HG02970 (cell line): ENCODE data around the gene GNG5.
A peak's percentile ranks its signal among the peaks of the same experiment; 100 is the strongest.
"Not testable (repeated sequence)": the region's sequence is repeated elsewhere in the genome, so short reads cannot be mapped to it uniquely, and the experiment has no call there.

Experiments used
- ATAC-seq: cut with Tn5 transposase; IDR thresholded peaks from one replicate; pipeline ENCODE4 v1.9.1; 2021; ENCODE audit warnings: mild to moderate bottlenecking, moderate library complexity, moderate number of reproducible peaks; ENCODE audit not compliant: unreplicated experiment, low FRiP score

The GNG5 gene

DNA sequence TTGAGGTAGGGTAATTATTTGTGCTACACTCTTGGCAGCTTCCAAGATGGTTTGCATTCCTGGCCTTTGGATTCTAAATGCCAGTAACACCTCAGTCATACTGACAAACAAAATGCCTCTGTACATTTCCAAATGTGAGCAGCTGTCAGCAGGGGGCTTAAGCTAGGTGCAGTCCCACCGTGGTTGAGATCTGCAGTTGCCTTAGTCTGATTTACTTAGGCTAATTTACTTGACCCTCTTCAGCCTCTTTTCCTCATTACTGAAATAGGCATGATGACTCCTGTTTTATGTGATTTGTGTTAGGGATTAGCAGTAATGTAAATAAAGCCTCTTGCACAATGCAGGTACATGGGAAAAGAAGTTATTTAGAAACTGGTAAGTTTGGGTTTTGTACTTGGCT lies 13.7 kb downstream of the GNG5 start:
- ATAC-seq: no peak

DNA sequence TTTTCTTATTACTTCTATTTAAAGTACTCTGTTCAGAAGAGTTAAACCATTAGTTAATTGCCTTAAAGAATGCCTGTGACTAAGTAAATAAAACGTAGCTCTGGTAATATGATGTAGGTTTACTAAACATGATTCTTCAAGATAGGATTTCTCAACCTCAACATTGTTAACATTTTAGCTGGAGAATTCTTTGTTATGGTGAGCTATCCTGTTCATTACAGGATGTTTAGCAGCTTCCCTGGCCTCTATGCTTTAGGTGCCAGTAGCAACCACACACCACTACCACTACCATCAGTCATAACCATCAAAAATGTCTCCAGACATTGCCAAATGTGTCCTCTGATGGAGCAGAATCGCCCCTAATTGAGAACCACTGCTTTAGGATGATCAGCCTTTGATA lies 16.6 kb downstream of the GNG5 start:
- ATAC-seq: no peak

DNA sequence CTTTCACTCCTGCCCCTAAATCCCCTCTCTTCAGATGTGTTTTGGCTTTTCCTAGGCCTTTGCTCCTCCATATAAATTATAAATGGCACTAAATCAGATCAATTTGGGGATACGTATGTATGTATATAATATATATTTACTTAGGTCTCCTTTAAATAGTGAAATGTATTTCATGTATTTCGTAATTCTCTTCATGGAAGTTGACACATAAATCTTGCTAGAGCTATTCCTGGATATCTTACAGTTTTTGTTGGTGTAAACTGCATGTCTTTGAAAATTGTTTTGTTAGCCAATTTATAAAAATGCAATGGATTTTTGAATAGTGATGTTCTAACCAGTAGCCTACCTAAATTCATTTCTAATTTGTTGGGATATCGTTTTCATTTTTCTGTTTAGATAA lies 18.3 kb downstream of the GNG5 start:
- no peak for ATAC-seq

DNA sequence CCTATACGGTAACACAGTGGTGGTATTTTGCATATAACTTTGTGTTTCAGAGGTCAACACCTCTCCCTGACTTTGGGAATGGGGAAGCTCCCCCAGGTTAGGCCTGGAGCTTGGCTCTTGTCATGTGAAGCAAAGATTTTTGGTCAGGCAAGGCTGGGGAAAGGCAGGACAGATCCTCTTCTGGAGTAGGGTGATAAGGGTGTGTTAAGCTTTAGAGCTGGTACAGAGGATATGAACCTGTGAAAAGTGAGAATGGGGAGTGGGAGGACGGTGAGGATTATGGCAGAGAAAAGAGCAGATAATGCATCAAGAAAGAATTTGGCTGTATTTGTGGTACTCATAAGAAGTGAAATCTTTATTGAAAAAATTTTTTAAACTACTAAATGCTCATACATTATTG lies 25.1 kb downstream of the GNG5 start:
- ATAC-seq: no peak

DNA sequence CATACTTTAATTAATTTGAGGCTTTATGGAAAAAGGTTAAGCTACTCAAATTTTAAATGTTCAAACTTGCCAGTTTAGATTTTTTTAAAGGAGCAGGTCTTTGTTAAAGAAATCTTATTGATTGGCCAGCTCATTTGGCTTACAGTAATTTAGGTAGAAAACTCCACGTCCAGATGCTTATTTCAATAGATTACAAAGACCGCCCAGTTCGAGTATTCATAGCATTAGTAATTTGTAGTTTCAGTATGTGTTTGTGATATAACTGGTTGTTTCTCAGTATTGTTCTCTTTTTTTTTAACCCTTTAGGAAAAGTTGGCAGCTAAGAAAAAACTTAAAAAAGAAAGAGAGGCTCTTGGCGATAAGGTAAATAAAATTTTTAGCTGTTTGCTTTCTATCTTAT lies 25.7 kb downstream of the GNG5 start:
- no peak for ATAC-seq

DNA sequence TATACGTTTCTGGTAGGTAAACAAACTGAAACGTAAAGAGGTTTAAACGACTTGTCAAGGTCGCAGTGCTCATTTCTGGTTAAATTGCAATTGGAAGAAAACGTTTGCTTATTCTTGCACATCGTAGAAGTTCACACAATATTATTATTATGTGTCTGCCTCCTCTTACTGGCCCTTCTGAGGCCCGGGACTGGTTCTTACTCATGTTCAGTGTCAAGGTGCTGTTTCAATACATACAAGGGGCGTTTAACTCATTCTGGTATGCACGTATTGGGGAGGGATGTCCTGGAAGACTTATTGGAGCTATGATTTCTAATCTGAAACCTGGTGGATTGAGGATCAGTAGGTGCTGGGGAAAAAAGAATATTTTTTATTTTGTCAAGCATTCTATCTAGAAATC lies 26.4 kb downstream of the GNG5 start:
- no peak for ATAC-seq

DNA sequence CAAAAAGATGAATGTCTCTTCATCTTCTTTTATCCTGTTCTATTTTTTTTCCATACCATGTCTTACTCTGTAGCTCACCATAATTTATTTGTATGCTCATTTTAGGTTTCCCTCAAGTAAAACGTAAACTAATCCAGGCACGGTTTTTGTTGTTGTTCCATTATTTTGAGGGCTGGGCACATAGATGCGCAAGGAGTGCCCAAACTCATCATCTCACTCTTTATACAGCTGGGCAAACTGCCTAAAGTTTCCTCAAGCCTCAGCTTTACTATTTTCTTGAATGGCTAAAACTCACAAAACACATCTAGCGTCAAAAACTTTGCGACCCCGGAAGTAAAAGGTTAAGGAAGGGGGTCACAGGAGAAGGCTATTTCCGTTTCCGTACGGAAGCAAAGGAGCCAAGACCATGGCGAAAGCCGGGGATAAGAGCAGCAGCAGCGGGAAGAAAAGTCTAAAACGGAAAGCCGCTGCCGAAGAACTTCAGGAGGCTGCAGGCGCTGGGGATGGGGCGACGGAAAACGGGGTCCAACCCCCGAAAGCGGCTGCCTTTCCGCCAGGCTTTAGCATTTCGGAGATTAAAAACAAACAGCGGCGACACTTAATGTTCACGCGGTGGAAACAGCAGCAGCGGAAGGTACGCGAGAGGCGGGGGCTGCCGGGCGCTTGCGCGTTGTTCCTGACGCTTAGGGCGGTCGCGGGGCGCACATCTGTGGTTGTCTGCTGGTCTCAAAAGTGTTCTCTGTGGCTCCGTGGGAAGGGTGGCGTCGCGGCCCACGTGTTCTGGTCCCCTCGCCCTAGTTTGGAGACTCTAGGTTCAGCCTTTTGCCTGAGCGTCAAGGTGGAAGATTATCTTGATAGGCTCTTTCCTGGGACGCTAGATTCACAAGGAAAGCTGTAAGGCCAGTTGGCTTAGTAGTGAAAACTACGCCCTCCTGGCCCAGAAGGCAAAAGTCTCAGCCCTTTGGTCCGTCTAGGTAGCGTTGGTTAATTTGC lies 27.2 kb downstream of the GNG5 start, which contains the start of gene RPF1:
Gene RPF1 (plus strand): TSS at position 391 of the 993 bp plus-strand sequence. CDS start 16 bp downstream, at position 407.
- peak; percentile 86 for ATAC-seq

DNA sequence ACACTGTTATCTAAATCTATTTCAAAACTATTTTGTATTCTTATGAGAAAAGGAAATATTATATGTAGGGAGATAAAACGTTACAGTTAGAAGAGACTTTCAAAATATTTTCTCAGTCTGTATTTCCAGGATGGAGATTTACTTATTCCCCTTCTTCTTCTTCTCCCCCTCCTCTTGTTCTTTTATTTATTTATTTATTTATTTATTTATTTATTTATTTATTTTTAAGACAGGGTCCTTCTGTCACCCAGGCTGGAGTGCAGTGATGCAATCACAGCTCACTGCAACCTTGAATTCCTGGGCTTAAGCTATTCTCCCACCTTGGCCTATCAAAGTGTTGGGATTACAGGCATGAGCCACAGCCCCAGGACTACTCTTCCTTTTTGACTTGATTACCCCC lies 30.2 kb downstream of the GNG5 start:
- ATAC-seq: no peak

DNA sequence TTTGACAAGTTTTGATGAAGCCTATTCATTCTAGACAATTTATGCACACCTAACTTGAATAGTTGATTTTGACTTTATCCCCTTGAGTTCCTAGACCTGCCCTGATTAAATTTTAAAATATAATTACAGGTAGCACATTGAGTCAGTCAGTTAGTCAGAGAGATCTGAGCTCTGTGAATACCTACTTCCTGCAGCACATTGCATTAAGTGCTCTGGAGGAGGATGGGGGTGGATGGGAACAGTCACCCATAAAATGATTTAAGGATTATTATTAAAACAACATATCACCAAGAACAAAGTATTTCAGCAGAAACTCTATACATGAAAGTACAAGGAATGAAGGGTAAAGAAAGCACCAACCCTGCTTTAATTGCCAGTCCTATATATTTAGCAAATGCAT lies 39.1 kb downstream of the GNG5 start:
- no peak for ATAC-seq

DNA sequence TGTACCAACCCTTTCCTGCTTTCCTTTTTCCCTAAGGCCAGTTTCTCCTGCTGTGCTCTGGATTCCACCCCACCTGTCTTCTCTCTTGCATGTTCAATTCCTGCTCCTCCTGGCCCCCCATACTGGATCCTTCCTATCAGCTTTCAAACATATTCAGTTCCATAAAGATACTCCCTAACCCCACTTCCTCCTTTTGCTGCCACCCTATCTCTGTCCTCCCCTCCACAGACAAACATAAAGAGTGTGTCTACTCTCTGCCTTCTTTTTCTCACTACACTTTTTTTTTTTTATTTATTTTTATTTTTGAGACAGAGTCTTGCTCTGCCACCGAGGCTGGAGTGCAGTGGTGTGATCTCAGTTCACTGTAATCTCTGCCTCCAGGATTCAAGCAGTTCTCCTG lies 44.3 kb downstream of the GNG5 start:
- ATAC-seq: no peak

DNA sequence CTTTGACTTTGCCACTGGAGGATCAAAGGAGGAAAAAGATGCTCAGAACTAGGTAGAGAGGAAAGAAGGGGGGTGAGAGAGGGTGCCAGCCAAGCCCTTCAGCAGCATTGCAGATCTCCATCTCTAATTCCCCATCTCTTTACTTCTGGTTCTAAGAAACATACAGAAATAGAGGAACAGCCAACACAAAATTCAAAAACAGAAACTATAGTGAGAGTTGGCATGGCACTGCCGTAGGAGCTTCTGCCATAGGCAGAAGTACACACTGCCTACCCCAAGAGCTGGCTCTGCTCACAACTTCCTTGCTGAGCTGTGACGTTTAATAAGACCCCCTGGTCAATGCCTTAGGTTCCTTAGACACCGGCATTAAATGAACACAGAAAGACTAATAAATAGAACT lies 53.9 kb downstream of the GNG5 start:
- no peak for ATAC-seq

DNA sequence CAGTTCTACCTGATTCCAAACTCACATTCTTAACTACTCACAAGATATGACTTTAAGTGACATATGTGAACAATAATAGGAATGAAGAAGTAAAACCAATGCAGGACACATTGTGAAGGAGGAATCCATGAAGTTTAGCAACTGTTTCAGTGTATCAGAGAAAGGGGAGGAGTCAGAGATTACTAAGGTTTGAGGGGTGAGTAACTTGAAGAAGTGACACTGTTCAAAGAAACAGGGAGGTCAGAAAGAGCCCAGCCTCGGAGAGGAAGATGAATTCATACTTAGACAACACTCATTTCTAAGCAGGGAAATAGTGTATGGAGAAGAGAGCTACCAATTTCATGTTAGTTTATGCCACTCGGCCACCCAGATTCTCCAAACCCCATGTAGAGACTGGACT lies 55.5 kb downstream of the GNG5 start:
- no peak for ATAC-seq

DNA sequence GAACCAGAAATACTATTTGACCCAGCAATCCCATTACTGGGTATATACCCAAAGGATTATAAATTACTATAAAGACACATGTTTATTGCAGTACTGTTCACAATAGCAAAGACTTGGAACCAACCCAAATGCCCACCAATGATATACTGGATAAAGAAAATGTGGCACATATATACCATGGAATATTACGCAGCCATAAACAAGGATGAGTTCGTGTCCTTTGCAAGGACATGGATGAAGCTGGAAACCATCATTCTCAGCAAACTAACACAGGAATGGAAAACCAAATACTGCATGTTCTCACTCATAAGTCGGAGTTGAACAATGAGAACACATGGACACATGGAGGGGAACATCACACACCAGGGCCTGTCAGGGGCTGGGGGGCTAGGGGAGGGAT lies 57.7 kb downstream of the GNG5 start:
- ATAC-seq: not testable (repeated sequence)
